ENCODE data around the gene FLCN.

DNA sequence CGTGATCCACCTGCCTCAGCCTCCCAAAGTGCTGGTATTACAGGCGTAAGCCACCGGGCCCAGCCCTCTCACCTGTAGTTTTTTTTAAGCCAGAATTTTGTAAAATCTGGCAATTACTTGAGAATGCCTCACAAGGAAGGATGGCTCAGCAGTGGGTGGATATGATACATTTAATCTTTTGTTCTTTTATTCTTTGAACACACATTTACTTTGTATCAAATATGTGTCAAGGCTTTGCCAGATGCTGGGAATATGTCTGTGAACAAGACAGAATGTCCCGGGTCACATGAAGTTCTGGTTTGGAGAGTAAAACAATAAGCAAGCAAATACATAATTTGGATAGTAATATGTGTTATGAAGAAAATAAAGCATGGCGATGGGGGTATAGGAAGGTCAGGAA, 49.0 kb upstream of the FLCN start:
- TF ChIP-seq, protein P1, sequence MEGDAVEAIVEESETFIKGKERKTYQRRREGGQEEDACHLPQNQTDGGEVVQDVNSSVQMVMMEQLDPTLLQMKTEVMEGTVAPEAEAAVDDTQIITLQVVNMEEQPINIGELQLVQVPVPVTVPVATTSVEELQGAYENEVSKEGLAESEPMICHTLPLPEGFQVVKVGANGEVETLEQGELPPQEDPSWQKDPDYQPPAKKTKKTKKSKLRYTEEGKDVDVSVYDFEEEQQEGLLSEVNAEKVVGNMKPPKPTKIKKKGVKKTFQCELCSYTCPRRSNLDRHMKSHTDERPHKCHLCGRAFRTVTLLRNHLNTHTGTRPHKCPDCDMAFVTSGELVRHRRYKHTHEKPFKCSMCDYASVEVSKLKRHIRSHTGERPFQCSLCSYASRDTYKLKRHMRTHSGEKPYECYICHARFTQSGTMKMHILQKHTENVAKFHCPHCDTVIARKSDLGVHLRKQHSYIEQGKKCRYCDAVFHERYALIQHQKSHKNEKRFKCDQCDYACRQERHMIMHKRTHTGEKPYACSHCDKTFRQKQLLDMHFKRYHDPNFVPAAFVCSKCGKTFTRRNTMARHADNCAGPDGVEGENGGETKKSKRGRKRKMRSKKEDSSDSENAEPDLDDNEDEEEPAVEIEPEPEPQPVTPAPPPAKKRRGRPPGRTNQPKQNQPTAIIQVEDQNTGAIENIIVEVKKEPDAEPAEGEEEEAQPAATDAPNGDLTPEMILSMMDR (IDR thresholded peaks at IDR 0.05), result no peak
- TF ChIP-seq SIN3A (IDR thresholded peaks at IDR 0.05; ENCODE audit: borderline replicate concordance, insufficient read depth, low read depth, low read length), result no peak

Data from Panc1 (cell line).